HG02970 (cell line): ENCODE data around the gene CYP4F11.
"Not testable (repeated sequence)": the region's sequence is repeated elsewhere in the genome, so short reads cannot be mapped to it uniquely, and the experiment has no call there.

Source experiments
- ATAC-seq: cut with Tn5 transposase; IDR thresholded peaks from one replicate; pipeline ENCODE4 v1.9.1; 2021; ENCODE audit warnings: mild to moderate bottlenecking, moderate library complexity, moderate number of reproducible peaks; ENCODE audit not compliant: unreplicated experiment, low FRiP score

Gene CYP4F11

DNA sequence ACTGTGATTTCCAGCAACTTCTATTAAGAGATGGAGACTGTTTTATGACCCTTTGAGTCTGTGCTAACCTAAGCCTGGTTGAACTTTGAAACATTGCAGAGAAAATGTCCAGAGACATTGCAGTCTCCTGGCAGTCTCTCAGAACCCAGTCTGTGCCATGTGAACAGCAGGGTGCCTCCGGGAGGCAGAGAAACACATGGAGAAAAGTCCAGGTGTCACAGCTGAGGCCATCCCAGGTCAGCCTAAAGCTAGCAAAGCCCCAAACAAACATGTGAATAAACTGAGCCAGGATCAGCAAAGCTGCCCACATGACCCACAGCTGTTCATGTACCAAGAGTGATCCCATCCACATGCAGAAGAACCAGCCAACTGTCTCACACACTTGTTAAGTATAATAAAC lies 7.8 kb downstream of the CYP4F11 start:
- no peak for ATAC-seq

DNA sequence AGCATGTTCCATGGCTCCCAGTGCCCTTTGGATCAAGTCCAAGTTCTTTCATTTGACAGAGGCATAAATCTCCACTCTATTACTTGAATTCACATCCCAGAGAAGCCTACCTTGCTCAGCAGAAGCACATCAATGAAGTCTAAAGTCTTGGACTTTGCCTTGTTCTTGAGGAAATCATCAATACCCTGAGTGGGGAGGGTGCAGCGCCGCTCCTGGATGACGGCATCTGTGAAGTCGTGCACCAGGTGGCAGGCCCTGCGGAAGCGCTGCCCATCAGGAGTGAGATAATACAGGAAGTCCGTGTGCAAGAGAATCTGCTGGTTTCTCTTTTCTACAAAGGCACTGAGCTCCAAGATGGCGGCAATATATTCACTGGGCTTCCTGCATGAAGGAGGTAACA lies 10.6 kb downstream of the CYP4F11 start:
- no peak for ATAC-seq

DNA sequence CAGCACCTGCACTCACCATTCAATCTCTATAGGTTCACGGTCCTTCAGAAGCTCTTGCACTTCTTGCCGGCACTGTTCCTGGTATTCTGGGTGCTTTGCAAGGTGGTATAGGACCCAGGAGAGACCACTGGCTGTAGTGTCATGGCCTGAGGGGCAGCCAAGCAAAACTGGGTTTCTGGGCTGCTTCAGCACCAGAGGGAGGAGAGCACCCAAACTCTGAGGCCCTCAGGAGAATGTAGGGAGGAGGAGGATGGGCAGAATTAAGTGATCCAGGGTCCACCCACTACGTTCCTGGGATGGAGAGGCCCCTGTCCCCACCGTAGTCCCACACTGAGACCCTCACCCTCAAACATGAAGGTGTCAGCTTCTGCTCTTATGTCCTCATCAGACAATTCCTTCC lies 12.3 kb downstream of the CYP4F11 start:
- no peak for ATAC-seq

DNA sequence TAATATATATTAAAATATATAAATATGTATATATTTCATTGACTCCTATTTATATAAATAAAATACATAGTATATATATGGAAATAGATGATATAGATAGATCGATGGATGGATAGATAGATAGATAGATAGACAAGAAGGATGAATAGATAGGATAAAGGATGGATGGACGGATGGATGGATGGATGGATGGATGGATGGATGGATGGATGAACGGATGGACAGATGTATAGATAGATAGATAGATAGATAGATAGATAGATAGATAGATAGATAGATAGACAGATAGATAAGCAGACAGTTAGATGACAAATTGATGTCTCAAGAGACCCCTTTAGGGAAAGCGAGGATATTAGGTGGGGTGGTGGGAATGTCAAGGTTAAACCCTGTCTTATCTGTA lies 15.1 kb downstream of the CYP4F11 start:
- ATAC-seq: no peak

DNA sequence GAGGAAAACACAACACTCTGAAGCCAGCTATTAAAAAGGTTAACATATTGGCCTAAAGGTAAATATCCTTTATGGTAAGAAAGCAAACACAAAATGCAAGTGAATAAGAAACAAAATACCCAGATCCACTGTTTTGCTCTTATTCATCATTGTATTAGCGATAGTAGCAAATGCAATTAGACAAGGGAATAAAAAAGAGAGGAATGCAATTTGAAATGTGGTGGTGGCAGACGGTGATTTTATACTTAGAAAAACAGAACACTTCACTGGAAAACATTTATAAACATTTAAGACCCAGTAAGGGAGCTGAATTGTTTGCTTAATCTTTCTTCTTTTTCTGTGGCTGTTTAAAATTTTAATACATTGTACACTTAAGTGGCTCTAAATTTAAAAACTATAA lies 19.2 kb downstream of the CYP4F11 start:
- ATAC-seq: no peak

DNA sequence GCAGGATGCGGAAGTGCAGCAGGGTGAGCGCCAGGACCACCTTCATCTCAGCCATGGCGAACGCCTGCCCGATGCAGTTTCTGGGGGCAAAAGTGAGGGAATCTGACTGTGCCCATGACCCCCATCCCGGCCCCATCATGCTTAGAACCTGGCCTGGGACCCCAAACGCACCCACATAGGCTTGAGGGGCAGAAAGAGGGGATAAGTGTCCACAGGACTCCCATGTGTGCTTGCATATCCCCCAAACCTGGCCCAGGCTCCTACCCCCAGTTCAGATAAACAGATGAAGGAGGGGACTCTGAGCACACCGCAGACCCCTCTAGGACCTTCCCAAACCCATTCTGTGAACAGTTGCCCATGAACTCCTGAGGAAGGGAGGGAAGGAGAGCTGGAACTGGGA lies 20.5 kb downstream of the CYP4F11 start:
- no peak for ATAC-seq

DNA sequence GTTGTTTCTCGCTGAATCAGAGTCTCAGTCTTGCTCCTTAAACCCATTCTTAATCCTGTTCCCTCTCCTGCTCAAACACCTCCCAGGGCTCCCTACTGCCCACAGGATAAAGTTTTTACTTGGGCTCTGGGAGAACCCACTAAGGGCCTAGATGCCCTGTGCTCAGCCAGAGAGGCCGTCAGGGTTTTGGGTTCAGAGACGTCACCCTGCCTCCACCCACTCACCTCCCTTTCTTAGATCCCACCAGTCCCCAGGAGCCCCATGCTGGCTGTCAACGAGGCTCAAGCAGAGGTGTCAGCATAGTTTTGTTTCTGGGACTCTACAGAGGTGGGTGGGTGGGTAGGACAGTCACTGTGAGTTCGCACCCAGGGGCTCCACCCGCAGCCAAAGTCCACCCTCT lies 20.9 kb downstream of the CYP4F11 start:
- ATAC-seq: no peak

DNA sequence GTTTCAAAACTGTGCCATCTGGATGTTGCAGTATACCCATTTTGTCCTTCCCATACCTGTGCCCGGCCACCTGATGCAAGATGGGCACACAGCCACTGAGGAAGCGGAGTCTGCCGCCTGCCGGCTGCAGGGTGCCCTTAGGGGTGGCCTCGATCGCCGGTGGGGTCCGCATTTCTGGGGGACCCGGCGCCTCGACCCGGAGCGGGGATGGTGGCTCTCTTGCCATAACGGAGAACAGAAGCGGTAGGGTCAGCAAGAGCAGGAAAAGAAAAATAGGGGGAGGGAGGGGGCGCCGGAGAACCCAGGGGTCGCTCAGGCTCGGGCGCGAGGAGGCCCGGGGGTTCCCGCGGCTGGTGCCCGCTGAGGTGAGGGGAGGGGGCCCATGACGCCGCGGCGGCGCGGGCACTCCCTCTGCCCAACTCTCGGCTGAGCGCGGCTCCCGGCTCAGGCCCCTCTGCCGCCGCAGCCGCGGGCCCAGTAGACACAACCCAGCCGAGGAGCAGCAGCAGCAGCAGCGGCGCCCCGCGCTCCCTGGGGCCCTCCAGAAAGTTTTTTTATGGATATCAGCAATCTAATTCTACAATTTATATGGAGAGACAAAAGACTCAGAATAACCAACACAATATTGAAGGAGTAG lies 22.6 kb downstream of the CYP4F11 start:
- no peak for ATAC-seq

DNA sequence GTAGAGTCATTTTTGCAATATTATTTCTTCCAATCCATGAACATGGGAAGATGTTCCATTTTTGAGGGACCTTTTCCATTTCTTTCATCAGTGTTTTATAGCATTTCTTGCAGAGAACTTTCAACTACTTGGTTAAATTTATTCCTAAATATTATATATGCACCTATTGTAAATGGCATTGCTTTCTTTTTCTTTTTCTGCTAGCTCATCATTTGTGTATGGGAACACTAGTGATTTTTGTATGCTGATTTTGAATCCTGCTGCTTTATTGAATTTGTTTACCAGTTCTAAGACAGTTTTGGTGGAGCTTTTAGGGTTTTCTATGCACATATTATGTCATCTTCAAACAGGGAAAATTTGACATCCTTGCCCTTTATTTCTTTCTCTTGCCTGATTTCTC lies 29.3 kb downstream of the CYP4F11 start:
- ATAC-seq: no peak

DNA sequence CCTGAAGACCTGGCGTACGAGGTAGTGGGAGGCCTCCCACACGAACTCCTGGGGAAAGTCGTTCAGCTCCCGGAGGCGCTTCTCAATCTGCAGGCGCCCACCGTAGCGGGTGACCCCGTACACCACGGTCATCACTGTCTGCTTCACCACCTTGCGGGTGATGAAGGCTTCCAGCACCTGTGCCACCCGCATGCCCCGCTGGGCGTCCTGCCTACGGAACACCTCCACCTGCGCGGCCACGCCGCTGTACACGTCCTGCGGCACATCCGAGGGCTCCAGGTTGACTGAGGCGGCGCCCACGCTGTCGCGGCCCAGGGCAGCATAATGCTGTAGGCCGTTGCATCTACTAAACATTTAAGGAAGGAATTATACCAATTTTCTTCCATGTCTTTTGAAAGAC lies 31.4 kb downstream of the CYP4F11 start:
- ATAC-seq: not testable (repeated sequence)

DNA sequence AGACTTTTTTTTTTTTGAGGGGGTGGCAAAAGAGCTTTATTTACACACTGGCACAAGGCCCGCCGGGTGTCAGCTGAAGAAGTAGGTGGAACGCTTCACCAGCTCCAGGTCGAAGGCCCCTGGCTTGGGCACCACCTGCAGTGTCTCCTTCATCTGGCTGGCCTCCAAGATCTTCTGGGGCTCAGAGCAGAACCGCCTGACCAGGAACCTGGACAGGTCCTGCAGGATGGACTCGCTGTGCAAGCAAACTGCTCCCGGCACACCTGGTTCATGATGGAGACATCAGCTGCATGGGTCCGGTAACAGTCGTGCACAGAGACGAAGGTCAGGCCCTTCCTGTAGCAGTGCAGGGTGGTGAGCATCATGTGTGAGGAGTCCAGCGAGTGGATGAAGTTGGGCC lies 32.1 kb downstream of the CYP4F11 start:
- no peak for ATAC-seq

DNA sequence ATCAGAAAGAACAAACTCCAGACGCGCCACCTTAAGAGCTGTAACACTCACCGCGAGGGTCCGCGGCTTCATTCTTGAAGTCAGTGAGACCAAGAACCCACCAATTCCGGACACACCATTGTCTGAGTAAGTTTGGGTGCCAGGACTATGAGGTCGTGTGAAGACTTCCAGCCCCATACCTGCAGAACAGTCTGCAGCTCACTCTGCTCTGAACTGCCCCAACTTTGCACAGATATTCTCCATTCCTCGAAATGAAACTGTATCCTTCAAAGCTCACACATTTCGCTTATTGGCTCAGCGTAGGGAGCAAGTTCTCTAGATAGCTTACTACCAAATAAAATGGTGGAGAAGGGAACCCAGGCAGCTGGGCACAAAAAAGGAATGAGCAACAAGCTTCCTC lies 33.8 kb downstream of the CYP4F11 start:
- no peak for ATAC-seq

DNA sequence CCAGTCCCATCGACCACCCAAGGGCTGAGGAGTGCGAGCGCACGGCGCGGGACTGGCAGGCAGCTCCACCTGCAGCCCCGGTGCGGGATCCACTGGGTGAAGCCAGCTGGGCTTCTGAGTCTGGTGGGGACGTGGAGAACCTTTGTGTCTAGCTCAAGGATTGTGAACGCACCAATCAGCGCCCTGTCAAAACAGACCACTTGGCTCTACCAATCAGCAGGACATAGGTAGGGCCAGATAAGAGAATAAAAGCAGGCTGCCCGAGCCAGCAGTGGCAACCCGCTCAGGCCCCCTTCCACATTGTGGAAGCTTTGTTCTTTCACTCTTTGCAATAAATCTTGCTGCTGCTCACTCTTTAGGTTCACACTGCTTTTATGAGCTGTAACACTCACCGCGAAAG lies 34.3 kb downstream of the CYP4F11 start:
- ATAC-seq: not testable (repeated sequence)

DNA sequence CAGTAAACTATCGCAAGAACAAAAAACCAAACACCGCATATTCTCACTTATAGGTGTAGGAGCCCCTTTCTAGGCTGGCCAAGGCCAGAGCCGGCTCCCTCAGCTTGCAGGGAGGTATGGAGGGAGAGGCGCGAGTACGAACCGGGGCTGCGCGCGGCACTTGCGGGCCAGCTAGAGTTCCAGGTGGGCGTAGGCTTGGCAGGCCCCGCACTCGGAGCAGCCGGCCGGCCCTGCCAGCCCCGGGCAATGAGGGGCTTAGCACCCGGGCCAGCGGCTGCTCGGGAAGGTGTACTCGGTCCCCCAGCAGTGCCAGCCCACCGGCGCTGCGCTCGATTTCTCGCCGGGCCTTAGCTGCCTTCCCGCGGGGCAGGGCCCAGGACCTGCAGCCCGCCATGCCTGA lies 34.8 kb downstream of the CYP4F11 start:
- ATAC-seq: not testable (repeated sequence)

DNA sequence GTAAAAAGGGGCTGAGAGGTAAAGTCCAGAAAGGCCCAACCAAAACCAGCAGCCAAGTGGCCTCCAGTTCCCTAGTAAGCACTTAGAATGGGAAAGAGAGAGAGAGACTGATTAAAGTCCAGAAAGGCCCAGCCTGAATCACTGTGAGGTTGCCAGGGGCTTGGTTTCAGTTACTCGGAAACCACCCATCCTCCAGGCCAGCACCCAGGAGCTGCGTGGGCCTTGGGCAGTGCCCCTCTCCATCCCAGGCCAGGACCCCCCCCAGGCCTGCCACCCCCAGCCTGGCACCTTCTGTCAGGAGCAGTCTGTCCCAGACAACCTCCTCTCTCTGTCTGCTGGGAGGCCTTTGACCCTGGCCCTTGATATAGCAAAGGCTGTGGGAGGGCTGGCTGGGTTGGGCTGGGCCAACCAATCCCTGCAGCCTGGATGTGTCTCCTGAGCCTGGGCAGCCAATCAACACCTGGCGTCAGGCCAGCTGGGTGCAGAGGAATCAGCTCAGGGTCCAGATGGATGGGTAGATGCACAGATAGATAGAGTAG lies 36.5 kb downstream of the CYP4F11 start, which contains the start of gene CYP4F2:
Gene CYP4F2 (minus strand): TSS at position 337 of the 539 bp plus-strand sequence. CDS start 463 bp downstream, outside the sequence.
- ATAC-seq: no peak

DNA sequence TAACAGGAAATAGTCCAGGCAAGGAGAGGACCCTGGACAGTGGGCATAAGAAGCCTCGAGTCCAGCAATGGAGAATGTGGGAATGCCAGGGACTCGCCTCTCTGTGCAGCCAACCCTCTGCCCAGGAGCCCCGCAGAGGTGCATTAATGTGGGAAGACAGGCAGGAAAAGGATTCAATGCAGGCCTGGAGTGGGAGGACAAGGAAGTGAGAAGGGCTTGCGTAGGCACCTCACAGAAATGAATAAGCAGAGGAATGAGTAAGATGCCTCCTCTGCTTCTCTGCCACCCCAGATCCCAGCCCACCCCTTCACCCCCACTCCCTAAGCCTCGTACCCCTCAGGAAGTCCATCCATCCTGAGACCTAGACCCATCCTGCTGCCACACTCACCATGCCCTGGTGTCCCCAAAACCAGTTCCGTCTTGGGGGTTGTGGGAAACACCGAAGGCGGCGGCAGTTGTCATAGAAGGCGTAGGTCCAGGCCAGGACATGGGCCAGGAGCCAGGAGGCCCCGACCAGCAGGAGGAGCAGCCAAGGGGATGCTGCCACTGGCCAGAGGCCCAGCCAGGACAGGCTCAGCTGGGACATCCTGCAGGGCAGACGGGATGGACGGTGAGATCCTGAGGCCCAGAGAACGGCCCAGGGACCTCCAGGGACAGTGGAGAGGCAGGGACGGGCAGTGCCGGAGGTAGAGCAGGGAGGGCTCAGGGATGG lies 37.1 kb downstream of the CYP4F11 start:
- ATAC-seq: no peak

DNA sequence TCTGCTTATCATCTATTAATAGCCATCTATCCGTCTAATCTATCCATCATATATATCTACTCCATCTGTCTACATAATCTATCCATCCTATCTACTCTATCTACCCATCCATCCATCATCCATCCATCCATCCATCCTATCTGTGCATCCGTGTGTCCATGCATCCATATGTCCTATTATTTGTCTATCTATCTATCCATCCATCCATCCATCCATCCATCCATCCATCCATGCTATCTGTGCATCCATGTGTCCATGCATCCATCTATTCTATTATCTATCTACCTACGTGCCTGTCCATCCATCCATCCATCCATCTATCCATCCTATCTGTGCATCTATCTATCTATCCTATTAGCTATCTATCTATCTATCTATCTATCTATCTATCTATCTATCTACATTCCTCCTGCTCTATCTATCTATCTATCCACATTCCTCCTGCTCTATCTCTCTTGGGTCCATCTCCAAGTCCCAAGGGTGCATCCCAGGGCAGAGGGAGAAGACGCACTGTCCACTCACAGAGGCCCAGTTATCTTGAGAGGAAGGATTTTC lies 38.4 kb downstream of the CYP4F11 start:
- no peak for ATAC-seq

DNA sequence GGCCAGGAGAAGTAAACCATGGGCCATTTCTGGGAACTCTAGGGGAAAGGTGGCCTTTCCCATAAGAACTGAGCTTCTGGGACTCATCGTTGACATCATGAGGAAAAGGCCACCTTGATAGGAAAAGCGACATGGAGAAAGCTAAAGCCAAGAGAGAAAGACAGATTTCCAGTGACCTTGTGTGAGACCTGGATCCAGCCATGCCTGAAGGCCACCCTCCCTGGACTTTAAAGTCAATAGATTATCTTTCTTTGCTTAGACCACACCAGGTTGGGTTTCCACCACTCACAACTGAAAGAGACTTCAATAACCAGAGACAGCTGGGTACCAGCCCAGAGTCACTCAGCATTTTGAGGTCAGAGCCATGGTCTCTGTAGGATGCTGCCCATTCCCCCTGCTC lies 40.0 kb downstream of the CYP4F11 start:
- no peak for ATAC-seq

DNA sequence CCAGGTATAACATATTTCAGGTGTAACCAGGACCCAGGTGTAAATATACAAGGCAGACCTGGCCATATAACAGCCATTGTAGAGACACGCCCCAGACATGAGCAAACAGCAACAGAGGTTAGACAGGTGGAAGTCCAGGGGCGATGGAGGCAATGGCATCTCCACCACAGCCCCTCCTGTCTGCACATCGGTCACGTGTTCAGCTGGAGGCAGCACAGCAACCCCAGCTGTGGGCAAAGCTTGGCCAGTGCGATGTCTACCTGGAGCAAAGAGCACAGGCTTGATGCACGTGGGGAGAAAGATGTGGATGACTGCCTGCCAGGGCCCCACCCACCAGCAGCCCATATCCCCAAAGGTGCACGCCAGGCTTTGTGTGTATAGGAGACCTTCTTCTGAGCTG lies 40.9 kb downstream of the CYP4F11 start:
- ATAC-seq: no peak

DNA sequence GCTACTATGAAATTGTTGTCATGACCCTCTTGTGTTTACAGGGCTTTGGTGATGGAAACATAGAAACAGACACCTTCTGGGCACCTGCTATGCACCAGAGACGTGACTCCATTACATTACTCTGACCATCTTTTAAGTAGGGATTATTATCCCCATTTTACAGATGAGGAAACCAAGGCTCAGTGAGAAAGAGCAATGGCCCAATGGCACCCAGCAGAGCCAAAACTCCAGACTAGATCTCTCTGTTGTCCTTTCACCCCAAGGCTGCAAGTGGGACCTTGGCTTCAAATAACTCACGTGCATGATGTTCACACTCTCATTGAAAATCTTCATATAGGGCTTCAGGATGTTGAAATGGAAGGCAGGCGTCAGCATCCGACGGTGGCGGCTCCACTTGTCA lies 42.3 kb downstream of the CYP4F11 start:
- no peak for ATAC-seq

DNA sequence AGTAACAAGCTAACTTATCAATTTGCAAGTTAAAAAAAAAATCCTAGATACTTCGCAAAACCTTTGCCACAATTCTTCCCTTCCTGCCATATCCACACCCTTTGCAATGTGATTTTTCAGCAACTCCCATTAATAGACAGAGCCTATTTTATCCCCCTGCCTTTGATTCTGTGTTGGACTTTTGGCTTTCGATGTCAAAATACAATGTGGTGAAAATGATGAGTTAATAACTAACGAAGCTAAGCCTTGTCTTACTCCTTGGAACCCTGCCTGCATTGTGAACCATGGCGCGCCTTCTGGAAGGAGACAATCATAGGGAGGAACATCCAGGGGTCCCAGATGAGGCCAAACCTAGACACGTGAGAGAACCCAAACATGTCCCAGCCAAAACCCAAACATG lies 42.9 kb downstream of the CYP4F11 start:
- no peak for ATAC-seq

DNA sequence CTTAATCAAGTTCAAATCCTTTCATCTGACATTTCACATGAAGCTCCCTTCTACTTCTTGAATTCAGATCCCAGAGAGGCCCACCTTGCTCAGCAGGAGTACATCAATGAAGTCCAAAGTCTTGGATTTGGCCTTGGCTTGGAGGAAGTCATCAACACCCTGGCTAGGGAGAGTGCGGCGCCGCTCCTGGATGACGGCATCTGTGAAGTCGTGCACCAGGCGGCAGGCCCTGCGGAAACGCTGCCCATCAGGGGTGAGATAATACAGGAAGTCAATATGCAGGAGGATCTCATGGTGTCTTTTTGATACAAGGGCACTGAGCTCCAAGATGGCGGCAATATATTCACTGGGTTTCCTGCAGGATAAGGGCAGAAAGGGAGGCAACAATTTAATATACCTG lies 45.0 kb downstream of the CYP4F11 start:
- ATAC-seq: not testable (repeated sequence)
